ENCODE data around the gene GATAD1.
"Not testable (repeated sequence)": the region's sequence is repeated elsewhere in the genome, so short reads cannot be mapped to it uniquely, and the experiment has no call there.

The GATAD1 gene

GRCh38 chr7:92436612-92437445 lies 10.5 kb upstream of the GATAD1 start:
- no peak for DNase-seq (ENCODE audit: insufficient read length, low spot score)
- FAIRE-seq: no peak
- no peak for TF ChIP-seq CTCF (IDR thresholded peaks at IDR 0.05; ENCODE audit: insufficient read depth, missing control alignments)

GRCh38 chr7:92437956-92438491 lies 9.3 kb upstream of the GATAD1 start:
- no peak for TF ChIP-seq CTCF (IDR thresholded peaks at IDR 0.05; ENCODE audit: insufficient read depth, missing control alignments)
- FAIRE-seq (no peak), DNase-seq (ENCODE audit: insufficient read length, low spot score) (no peak)

GRCh38 chr7:92442720-92443119 lies 4.6 kb upstream of the GATAD1 start:
- not testable (repeated sequence) for FAIRE-seq; DNase-seq (ENCODE audit: insufficient read length, low spot score)

- TF ChIP-seq CTCF (IDR thresholded peaks at IDR 0.05; ENCODE audit: insufficient read depth, missing control alignments): no peak
- DNase-seq (ENCODE audit: insufficient read length, low spot score) (no peak), FAIRE-seq (no peak)
These were observed 375 bp upstream of the GATAD1 start for GRCh38 chr7:92446869-92447344.

- TF ChIP-seq CTCF (IDR thresholded peaks at IDR 0.05; ENCODE audit: insufficient read depth, missing control alignments): peak; percentile 65
- FAIRE-seq (no peak), DNase-seq (ENCODE audit: insufficient read length, low spot score) (no peak)
These were observed 994 bp downstream of the GATAD1 start for GRCh38 chr7:92448205-92448747.

GRCh38 chr7:92451645-92452044 lies 4.4 kb downstream of the GATAD1 start:
- FAIRE-seq (no peak), DNase-seq (ENCODE audit: insufficient read length, low spot score) (no peak)
- no peak for TF ChIP-seq CTCF (IDR thresholded peaks at IDR 0.05; ENCODE audit: insufficient read depth, missing control alignments)

GRCh38 chr7:92456236-92456635 lies 9.0 kb downstream of the GATAD1 start:
- DNase-seq (ENCODE audit: insufficient read length, low spot score): no peak
- no peak for TF ChIP-seq CTCF (IDR thresholded peaks at IDR 0.05; ENCODE audit: insufficient read depth, missing control alignments)
- no peak for FAIRE-seq

Measured in D721Med (cell line).